Measurements from ENCODE around the gene FARP1.
A peak's percentile ranks its signal among the peaks of the same experiment; 100 is the strongest.
"Not testable (repeated sequence)": the region's sequence is repeated elsewhere in the genome, so short reads cannot be mapped to it uniquely, and the experiment has no call there.

FARP1 gene

DNA sequence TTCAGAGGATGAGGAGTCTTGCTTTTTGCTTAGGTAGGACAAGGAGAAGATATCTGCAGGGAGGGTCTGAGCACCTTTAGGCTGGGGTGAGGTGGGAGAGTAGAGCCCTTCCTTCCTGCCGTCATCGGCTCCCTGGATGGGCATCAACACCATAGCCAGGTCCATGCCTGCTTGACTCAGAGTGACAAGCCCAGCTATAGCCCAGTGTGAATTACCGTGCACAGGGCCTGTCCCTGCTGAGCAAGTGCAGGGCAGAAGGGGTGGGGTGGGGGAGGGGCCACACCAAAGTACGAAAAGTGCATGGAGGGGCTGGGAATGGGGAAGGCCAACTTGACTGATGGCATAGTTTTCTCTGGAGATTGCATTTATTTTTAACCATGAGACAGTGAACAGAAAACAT, 64.5 kb downstream of the FARP1 start:
- DNase-seq = no peak

DNA sequence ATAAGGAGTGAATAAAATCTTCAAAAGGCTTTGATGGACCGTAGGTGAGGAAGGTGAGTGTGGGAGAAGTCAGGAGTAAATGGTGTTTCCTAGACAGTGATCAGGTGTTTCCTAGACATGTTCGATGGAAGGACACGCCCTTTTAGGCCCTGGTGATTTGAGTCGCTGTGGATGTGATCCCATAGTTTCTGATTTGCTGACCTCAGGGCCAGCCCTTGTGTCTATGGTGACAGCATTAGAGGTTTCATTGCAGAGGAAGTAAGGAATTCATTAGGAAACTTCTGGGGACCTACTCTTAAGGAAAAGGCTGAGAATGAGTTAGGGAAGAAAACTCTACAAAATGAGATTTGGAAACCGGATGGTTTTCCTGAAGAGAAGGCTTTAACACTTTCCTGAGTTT, 65.7 kb downstream of the FARP1 start:
- DNase-seq = no peak

DNA sequence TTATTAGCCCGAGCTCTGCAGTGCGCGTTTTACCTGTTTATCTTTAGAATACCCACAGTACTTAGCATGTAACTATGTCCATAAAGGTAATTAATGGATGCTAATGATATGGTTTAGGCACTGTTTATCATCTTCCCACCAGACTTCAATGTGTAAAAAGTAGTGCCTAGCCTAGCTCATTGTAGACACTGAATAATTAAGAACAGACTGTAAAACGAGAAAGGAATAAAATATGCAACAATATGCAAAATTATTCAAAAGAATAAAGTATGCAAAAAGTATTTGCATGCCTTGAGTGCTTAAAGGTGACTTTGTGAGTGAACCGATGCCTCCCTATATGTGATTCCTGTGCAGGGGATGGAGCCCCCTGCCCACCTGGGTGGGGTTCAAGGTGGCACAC, 69.9 kb downstream of the FARP1 start:
- DNase-seq = no peak

DNA sequence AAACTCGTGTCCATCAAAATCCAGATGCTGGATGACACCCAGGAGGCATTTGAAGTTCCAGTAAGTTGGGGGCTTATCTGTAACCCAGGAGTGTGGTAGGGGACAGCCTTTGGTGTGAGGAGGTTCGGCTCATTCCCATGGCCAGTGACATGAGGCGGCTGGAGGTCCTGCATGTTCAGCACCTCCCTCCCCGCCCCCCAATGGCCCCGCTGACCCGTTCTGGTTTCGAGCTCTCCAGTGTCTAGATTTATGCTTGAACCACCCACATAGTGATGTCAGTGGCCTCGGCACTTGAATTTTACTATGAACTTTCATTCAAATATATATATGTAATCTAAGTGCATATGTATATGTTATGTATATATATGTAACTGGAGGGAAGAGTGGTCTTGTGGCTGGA, 70.5 kb downstream of the FARP1 start:
- no peak for DNase-seq

DNA sequence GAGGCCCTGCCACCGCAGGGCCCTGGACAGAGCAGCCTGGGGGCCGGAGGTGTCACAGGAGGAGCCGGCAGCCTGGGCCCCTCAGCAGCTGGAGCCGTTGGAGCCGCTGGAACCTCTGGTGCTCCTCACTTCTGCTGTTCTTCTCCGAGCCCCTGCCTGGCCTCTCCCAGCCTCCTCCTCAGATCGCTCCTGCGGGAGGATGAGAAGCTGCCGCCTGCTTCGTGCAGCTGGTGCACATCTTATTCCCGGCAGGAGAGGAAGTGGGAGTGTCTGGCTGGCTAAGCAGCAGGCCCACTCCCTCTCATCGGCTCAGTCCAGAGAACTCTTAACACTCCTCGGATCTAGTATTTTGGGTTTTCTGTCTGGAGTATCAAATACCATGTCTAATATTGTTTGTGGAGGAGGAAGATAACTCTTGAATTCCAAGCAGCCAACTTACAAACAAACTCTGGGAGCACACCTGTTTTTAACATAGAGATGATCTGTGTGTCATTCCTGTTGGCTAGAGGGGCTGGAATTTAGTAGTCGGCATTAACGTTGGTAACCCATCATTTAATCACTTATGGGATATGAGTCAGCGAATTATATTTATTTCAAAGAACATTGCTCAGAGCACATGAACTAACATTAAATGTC, 71.2 kb downstream of the FARP1 start:
- DNase-seq = no peak

DNA sequence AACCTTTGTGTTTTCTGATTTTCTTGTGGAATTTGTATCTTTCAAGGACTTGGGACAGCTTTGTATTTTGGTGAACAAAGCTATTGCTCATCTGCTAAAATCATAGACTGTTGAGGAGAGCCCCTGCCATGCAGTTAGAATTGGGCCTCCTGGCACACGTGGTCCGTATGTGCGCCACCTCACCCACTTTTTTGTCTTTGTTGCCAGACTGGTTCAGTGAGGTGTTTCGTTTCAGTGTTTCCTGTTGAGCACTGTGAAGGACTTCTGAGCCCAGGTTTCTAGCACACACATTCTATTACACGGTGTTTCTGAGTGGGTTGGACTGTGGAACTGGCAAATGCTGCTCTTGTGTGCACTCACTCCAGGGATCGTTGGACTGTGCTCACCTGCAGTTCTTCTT, 71.8 kb downstream of the FARP1 start:
- peak; percentile 77 for DNase-seq

DNA sequence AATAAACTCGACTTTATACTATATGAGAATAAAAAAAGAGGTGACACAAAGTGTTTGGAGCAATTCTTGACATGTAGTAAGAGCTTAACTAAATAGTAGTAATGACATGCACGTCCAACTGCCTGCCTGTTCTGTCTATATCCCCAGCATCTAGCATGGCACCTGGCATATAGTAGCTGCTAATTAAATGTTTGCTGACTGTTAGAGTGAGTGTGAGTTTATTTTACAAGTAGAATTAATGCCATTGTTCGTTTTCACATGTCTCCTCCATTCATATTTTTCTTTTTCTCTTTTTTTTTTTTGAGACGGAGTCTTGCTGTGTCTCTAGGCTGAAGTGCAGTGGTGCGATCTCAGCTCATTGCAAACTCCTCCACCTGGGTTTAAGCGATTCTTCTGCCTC, 72.6 kb downstream of the FARP1 start:
- DNase-seq = no peak

DNA sequence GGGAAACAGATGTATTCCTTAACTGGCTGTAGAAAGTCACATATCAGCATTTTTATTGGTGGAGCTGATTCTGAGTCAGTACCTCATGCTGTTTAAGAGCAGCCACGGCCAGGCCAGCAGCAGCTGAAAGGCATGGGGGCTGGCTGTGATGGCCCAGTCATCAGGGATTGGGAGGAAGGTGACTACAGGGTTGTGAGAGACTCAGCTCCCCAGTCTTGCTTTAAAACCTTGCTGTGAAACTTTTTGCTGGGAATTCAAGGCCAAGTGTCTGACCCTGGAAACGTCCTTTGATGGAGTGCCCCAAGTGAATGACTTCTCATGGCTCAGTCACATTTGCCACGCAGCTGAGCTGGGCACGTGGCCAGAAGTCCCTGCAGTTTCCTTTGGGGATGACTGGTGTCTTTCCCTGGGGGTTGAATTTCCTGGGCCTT, 73.3 kb downstream of the FARP1 start:
- no peak for DNase-seq

DNA sequence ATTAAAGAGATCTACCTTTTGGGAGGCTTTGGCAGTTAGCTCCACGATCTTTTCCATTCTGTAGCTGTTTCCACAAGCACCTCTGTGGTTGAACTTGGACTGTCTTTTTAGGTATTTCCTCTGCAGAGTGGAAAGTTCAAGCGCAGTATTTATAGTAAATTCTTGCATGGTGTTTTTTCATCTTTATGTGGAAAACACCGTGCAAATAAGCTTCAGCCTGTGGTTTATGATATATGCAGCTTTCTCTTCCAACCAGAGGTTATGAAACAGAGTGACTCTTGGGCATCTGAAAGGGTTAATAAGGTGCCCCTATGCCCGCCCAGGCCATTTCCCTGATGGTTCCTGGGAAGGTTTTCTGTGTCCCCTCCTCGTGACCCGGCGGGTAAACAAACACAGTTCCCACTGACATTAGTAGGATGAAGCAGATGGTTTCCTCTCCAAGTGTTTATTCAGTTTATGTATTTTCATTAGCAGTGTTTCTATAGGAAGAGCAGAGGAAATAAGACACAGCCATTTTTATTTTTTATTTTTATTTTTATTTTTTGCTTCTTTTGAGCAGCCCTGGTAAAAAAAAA, 73.9 kb downstream of the FARP1 start:
- peak; percentile 42 for DNase-seq

DNA sequence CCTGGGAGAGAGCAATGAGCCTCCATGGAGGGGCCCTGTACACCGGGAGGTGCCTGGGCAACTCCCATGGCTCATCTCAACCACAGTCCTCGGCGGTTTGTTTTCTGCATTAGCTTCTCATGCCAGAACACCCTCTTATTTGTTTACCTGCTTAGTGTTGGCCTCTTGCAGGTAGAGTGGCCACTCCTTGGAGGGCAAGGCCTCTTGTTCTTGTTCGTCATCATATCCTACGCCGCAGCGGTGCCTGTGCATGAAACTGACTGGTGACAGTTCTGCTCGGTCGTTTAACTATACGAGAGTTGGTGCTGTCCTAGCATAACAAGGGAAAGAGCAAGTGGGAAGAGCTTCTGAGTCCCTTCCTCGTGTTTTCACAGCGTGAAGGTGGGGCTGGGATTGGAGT, 74.7 kb downstream of the FARP1 start:
- DNase-seq = peak; percentile 48

DNA sequence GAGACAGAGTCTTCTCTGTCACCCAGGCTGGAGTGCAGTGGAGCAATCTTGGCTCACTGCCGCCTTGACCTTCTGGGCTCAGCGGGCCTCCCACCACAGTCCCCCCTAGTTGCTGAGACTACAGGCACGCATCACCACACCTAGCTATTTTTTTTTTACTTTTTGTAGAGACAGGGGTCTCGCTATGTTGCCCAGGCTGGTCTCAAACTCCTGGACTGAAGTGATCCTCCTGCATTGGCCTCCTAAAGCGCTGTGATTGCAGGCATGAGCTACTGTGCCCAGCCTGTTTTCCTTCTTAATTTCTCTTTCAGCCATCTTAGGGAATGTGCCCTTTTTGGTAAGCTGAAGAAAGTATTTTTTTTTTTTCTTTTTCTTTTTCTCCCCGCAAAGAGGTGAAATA, 76.8 kb downstream of the FARP1 start:
- no peak for DNase-seq

DNA sequence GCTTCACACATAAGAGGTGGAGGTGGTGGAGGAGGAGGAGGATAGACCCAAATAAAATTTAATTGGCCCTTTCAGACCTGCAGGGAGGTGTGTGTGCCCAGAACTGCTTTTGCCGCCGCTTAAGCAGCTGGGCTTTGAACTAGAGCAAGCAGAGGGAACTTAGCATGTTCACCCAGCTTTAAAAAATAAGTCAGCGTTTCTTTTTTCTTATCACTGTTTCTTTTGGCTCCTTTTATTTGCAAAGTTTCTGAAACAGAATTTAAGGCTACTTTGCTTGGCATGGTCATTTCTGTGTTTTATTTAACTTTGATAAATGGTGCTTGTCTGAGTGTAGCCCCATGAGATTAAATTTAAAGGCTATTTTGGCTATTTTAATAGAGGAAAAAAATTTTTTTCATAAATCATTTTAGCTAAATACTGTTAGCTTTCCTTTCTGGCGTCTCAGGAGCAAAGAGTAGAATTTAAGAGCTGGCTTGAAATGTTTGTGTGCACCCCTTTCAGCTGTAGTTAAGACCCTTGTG, 77.4 kb downstream of the FARP1 start:
- no peak for DNase-seq

DNA sequence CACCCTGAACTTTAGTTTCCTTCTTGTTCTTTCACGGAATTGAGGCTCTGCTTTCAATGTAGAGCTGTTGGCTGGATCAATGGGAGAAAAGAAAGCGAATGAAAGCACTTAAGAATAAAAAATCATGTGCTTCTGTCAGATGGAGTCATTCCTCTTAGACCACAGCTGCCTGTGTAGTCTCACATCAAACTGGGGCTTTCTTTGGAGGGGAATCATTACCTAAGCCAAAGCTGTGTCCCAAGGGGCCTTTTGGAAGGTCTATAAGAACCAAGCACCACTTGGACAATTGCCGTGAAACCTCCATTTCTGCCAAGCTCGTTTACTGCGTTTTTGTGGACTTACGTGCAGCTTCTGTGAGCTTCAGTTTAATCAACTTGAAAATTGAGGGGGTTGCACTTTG, 78.3 kb downstream of the FARP1 start:
- DNase-seq = no peak

DNA sequence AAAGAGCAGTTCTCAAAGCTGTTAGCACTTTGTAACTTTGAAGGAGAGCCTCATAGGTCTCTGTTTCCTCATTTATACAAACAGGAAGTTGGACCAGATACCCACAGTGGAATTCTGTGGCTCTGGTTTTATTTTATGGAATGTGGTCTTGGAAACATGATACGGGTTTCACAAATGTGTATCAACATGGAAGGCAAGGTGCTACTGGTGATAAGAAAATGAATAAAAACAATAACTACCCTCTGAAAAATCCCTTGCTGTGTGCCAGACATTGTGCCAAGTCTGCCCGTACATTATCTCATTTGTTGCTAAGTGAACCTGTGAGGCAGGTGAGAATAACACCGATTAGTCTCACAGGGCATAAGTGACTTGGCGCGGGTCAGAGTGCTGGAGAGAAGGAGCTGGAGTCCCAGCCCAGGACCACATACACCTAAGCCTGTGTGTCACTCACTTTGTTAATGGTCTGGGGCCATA, 79.2 kb downstream of the FARP1 start:
- no peak for DNase-seq

DNA sequence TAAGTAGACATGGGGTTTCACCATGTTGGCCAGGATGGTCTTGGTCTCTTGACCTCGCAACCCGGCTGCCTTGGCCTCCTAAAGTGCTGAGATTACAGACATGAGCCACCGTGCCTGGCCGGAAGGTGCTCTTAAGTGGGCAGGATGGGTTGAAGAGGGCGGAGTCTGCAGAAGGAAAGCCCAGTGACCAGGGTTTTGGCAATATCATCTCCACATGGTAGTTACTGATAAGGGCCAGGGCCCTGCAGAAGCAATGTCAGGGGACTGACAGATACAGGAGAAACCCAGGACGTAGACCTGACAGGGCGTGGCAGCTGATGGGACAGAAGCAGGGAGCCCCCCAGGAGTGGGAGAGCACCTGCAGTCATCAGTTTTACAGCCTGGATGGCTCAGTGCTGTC, 79.9 kb downstream of the FARP1 start:
- no peak for DNase-seq

DNA sequence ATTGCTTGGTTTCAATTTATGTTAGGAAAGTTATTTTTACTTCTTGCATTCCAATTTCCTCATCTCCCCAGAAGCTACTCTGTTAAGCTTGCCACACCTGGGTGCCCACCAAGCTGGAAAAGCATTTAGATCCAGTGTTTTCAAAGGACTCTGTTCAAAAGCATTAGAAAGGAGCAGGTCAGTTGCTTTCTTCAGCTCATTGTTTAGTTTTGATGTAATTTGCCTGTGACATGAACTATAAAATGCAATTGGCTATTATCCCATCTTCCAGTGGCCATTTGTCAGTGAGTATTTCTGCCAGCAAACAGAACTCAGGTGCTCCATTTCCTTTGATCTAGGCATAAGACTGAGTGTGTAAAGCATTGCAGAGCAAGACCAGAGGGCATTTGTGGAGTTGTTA, 80.8 kb downstream of the FARP1 start:
- no peak for DNase-seq

DNA sequence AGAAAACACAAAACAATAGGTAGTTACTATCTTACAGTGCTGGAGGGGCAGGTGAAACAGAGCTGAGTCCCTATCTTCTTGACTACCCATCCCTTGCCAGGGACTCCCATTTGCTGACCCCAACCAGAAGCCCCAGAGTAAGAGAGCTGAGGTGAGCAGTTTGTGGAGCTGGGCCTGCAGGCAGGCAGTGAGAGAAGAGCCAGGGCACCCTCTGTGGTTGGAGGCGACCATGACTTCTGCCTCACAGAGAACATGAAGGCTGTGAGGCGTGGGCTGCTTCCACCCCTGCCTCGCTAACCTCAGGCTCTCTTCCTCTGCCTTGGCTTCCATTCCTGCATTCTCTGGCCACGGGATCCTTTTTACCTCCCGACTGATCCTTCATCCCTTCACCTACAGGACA, 81.7 kb downstream of the FARP1 start:
- no peak for DNase-seq

DNA sequence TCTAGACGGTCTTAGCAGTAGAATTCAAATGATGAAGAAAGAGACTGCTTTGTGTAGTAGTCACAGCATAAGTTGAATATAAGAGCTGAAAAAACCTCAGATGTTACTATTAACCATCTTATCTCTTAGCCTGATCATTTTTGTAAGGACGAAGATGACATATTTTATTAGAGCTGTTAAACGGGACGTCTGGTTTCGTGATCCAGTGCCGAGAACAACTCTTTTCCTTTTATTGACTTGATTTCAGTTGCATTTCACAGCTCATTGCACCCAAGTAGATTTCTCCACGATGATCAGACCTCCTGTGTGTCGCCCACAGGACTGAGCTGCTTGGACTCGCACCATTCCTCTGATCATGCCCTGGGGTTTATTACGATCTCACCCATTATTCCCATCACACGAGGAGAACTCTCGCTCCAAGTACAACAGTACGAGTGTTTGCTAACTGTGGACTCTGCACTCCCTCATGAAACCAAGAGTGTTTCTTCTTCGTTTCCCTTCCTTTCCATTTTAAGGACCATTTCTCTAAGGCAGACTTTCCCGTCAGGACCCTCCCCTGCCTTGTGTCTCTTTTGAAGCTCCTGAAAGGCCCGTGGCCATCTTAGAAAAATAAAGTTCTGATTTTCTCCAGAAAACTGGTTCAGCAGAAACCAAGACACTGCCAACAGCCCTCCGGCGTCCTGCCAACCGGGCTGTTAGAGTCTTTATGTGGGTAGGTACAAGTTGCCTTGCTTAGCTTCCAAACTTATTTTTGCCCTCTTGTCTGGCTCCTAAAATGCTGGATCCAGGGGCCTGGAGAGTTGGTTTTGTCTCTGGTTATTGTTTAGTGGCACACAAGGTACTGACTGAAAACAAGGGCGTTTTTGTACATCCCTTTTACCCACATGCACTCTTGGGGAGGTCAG, 82.4 kb downstream of the FARP1 start:
- DNase-seq = no peak

DNA sequence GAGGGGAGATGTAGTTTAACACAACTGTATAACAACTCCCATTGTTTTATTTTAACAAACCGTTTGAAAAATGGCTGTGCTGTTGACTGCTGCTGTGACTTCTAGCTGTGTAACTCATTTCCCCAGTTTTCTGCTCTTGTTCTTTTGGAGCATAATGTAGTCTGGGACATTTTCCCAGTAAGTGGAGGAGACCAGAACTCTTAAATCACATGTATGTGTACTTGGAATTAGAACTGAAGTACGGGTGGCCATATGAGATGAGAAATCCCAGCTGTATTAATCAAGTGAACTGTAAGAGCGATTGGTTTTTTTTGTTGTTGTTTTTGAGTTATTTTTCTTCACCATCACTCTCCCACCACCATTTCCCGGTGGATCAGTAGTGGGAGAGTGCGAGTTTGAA, 83.6 kb downstream of the FARP1 start:
- DNase-seq = no peak

DNA sequence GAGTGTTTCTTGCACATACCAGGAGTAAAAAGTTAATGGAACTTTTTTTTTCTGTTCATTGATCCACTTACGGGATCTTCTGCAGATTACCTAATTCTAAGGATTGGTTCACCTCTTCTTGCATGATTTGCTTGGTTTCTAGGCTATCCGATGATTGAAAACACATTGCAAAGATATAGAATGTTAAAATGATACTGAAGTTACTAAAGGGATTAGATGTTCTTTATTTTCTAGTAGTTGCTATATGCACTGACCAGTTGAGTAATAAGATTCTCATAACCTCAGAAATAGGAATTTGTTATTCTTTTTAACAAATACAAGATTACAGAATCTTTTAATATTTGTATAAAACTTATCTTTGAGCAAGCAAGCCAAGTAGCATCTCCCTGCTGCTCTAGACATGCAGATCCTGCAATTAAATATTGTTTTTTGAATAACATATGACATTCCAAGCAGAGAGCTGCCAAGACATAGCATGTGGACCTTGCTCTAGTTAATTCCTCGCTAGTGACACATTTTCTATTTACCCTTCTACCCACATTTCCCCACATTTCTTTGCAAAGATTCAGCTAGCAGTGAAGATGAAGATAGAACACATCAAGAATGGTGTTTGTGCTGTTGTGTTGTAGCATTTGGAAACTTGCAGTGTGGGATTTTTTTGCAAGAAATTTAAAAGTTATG, 85.9 kb downstream of the FARP1 start:
- DNase-seq = no peak

DNA sequence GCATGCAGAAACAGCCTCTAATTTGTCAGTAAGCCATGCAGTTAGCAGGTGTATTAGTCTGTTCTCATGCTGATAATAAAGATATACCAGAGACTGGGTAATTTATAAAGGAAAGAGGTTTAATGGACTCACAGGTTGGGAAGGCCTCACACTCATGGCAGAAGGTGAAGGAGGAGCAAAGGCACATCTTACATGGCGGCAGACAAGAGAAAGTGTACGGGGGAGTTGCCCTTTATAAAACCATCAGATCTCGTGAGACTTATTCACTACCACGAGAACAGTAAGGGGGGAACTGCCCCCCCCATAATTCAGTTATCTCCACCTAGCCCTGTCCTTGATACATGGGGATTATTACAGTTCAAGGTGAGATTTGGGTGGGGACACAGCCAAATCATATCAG, 87.9 kb downstream of the FARP1 start:
- not testable (repeated sequence) for DNase-seq

DNA sequence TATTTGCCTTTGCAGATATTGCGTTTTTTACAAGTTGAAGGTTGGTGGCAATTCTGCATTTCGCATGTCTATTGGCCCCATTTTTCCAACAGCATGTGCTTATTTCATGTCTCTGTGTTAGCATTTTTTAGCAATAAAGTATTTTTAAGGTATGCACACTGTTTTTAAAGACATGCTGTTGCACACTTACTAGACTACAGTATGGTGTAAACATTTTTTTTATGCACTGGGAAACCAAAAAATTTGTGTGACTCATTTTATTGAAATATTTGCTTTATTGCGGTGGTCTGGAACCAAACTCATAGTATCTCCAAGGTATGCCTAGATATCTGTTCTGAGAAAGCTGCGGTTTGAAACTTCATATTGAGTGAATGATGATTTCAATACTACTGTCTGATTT, 89.6 kb downstream of the FARP1 start:
- no peak for DNase-seq

DNA sequence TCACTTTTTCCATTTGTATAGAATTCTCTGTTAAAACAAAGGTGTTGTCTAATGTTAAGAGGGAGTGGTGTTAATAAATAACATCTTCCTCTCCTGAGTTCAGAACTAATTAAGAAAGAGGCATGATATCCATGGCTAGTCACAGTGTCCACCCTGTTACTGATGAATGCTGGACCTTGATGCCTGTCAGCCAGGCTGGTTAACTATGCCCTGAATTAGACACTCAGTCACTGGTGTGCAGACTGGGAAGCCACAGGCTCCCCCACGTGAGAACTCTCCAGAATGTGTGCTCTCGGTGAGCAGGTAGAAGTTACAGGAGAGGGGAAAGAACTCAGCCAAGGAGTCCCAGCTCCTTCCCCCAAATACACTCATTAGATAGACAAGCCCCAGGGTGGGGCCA, 90.2 kb downstream of the FARP1 start:
- DNase-seq = no peak
